GM19395 (cell line): ENCODE data around the gene SENP8.
"Not testable (repeated sequence)": the region's sequence is repeated elsewhere in the genome, so short reads cannot be mapped to it uniquely, and the experiment has no call there.

Source experiments
- ATAC-seq: cut with Tn5 transposase; IDR thresholded peaks from one replicate; pipeline ENCODE4 v1.9.1; 2021; ENCODE audit warnings: mild to moderate bottlenecking, moderate library complexity; ENCODE audit not compliant: unreplicated experiment

Gene SENP8

GRCh38 chr15:72118017-72118978, at the start of gene SENP8, which contains the start of gene MYO9A:
SENP8 (plus strand) TSS chr15:72118403; CDS start chr15:72139624, 21,221 bp downstream.
MYO9A (minus strand) TSS chr15:72118150; CDS start chr15:72046563, 71,587 bp downstream.
- peak; percentile 61 for ATAC-seq

GRCh38 chr15:72068856-72069255, 49.3 kb upstream of the SENP8 start:
- ATAC-seq, result no peak

GRCh38 chr15:72070817-72071447, 47.3 kb upstream of the SENP8 start:
- no peak for ATAC-seq

GRCh38 chr15:72071448-72071825, 46.8 kb upstream of the SENP8 start:
- not testable (repeated sequence) for ATAC-seq

- ATAC-seq, result no peak
Observed at GRCh38 chr15:72074335-72075060, 43.7 kb upstream of the SENP8 start.

GRCh38 chr15:72077950-72078349, 40.3 kb upstream of the SENP8 start:
- ATAC-seq, result no peak

- ATAC-seq, result peak; percentile 94
Observed at GRCh38 chr15:72078887-72079286, 39.3 kb upstream of the SENP8 start.

- no peak for ATAC-seq
Observed at GRCh38 chr15:72082176-72082575, 36.0 kb upstream of the SENP8 start.

- ATAC-seq, result no peak
Observed at GRCh38 chr15:72086010-72086697, 32.0 kb upstream of the SENP8 start.

GRCh38 chr15:72086920-72087648, 31.1 kb upstream of the SENP8 start:
- ATAC-seq, result no peak

GRCh38 chr15:72092006-72092405, 26.2 kb upstream of the SENP8 start:
- ATAC-seq, result no peak

GRCh38 chr15:72092691-72093090, 25.5 kb upstream of the SENP8 start:
- no peak for ATAC-seq

GRCh38 chr15:72096796-72097195, 21.4 kb upstream of the SENP8 start:
- no peak for ATAC-seq

- ATAC-seq, result no peak
Observed at GRCh38 chr15:72098040-72098439, 20.2 kb upstream of the SENP8 start.

GRCh38 chr15:72099155-72099554, 19.0 kb upstream of the SENP8 start:
- no peak for ATAC-seq

- ATAC-seq, result not testable (repeated sequence)
Observed at GRCh38 chr15:72100551-72100950, 17.7 kb upstream of the SENP8 start.

- ATAC-seq, result no peak
Observed at GRCh38 chr15:72105111-72105510, 13.1 kb upstream of the SENP8 start.

- no peak for ATAC-seq
Observed at GRCh38 chr15:72106068-72106467, 12.1 kb upstream of the SENP8 start.

GRCh38 chr15:72110355-72110754, 7.8 kb upstream of the SENP8 start:
- no peak for ATAC-seq

- ATAC-seq, result no peak
Observed at GRCh38 chr15:72112116-72112515, 6.1 kb upstream of the SENP8 start.
